ENCODE measurements around the gene SLC4A3. TPM values are rescaled to one million over a fixed set of nuclear protein-coding genes. Genes with fewer than 3 reads are reported as not detected.
A peak's percentile ranks its signal among the peaks of the same experiment; 100 is the strongest.

Gene SLC4A3
- total RNA-seq, 2 experiments from 2014 or later = 0.16 to 0.20 TPM

DNA sequence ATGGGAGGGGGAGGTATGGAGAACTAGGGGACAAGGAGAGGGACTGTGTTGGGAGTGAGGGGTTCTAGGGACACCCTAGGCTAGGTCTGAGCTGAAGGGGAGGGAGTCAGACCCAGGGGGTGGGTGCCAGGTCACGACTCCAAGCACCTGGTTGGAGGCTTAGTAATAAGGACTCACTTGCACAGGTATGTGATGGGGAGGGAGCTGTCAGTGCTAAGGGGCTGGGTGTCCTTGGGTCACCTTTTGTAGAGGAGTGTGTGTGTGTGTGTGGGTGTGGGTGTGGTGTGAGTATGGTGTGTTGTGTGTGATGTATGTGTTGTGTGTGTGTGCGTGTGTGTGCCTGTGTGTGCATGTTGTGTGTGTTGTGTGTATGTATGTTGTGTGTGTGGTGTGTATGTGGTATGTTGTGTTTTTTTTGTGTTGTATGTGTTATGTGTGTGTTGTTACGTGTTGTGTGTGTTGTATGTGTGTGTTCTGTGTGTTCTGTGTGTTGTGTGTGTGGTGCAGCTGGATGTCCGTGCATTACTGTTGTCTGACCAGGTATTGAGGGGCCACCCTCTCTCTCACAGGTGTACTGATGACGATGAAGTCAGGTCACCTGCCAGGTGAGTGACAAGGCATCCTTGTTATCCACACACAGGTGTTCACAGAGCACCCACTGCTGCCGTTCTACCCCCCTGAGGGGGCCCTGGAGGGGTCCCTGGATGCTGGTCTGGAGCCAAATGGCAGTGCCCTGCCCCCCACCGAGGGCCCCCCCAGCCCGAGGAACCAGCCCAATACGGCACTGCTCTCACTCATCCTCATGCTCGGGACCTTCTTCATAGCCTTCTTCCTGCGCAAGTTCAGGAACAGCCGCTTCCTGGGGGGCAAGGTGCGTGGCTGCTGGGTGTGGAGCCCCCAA lies 9.8 kb downstream of the SLC4A3 start:
- TF ChIP-seq, protein P1, sequence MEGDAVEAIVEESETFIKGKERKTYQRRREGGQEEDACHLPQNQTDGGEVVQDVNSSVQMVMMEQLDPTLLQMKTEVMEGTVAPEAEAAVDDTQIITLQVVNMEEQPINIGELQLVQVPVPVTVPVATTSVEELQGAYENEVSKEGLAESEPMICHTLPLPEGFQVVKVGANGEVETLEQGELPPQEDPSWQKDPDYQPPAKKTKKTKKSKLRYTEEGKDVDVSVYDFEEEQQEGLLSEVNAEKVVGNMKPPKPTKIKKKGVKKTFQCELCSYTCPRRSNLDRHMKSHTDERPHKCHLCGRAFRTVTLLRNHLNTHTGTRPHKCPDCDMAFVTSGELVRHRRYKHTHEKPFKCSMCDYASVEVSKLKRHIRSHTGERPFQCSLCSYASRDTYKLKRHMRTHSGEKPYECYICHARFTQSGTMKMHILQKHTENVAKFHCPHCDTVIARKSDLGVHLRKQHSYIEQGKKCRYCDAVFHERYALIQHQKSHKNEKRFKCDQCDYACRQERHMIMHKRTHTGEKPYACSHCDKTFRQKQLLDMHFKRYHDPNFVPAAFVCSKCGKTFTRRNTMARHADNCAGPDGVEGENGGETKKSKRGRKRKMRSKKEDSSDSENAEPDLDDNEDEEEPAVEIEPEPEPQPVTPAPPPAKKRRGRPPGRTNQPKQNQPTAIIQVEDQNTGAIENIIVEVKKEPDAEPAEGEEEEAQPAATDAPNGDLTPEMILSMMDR (IDR thresholded peaks at IDR 0.05) = no peak
- ATAC-seq (ENCODE audit: poor library complexity) (no peak), DNase-seq (no peak)
- peaks cover 15% of the 10 kb centered on the region for H3K27me3 Mint-ChIP-seq
- peaks cover 0 to 5% of the 10 kb centered on the region in 2 experiments for H3K9me3 ChIP-seq (ENCODE audit: control insufficient read depth in 1 of 2, insufficient read depth in 1 of 2, low read length in 2 of 2)
- no peak overlapping the region for H3K27ac Mint-ChIP-seq
- H3K4me3 ChIP-seq (ENCODE audit: low read length) = no peak overlapping the region
- ChIA-PET CTCF (no interaction called here), POLR2A (no interaction called here)
- H3K27me3 ChIP-seq (ENCODE audit: control insufficient read depth in 1 of 2, insufficient read depth in 2 of 2, low read length in 2 of 2) = peaks cover 0 to 5% of the 10 kb centered on the region in 2 experiments
- no peaks in the 10 kb centered on the region for H3K9me3 Mint-ChIP-seq
- H3K27ac ChIP-seq (ENCODE audit: low read depth in 1 of 2, low read length in 2 of 2) = no peak overlapping the region
- H3K36me3 ChIP-seq (ENCODE audit: insufficient read depth, low read length) = no peaks in the 10 kb centered on the region
- no peak overlapping the region for H3K4me3 Mint-ChIP-seq
- intact Hi-C loops (cut with DNase I, micrococcal nuclease) = no loop called here
- H3K4me1 ChIP-seq (ENCODE audit: insufficient read depth, low read length) = peaks cover 3% of the 10 kb centered on the region
- no peaks in the 10 kb centered on the region for H3K36me3 Mint-ChIP-seq (ENCODE audit: low read depth)
- H3K4me1 Mint-ChIP-seq (ENCODE audit: low read depth) = no peaks in the 10 kb centered on the region

DNA sequence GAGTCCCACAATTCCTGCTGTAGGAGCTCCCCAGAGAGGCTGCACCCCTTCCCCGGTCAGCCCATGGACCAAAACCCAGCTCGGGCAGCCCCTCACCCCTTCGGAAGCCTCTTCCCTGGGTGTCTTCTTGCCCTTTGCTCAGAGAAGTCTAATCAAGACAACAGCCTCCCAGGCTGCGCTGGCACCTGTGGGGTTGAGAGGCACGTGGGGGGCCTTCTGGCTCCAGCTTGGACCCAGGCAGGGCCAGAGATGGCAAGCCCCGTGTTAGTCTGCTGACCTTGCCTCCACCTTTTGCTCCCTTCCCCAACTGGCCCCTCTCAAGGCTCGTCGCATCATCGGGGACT lies 10.4 kb downstream of the SLC4A3 start:
- H3K36me3 Mint-ChIP-seq (ENCODE audit: low read depth) = no peaks in the 10 kb centered on the region
- no peak overlapping the region for H3K4me3 Mint-ChIP-seq
- Histone ChIP-seq H3K4me1 (ENCODE audit: insufficient read depth, low read length) (peaks cover 9% of the 10 kb centered on the region), H3K4me3 (ENCODE audit: low read length) (no peak overlapping the region), H3K36me3 (ENCODE audit: insufficient read depth, low read length) (no peaks in the 10 kb centered on the region), H3K27me3 (ENCODE audit: control insufficient read depth in 1 of 2, insufficient read depth in 2 of 2, low read length in 2 of 2) (peaks cover 0 to 5% of the 10 kb centered on the region in 2 experiments), H3K9me3 (ENCODE audit: control insufficient read depth in 1 of 2, insufficient read depth in 1 of 2, low read length in 2 of 2) (peaks cover 0 to 3% of the 10 kb centered on the region in 2 experiments), H3K27ac (ENCODE audit: low read depth in 1 of 2, low read length in 2 of 2) (no peak overlapping the region)
- no peak overlapping the region for H3K27ac Mint-ChIP-seq
- ChIA-PET POLR2A (no interaction called here), CTCF (no interaction called here)
- no peaks in the 10 kb centered on the region for H3K9me3 Mint-ChIP-seq
- H3K27me3 Mint-ChIP-seq = peaks cover 22% of the 10 kb centered on the region
- intact Hi-C loops (cut with DNase I, micrococcal nuclease) = no loop called here
- no peak for ATAC-seq (ENCODE audit: poor library complexity)
- peaks cover 6% of the 10 kb centered on the region for H3K4me1 Mint-ChIP-seq (ENCODE audit: low read depth)
- DNase-seq = no peak
- TF ChIP-seq, protein P1 (IDR thresholded peaks at IDR 0.05) = no peak

DNA sequence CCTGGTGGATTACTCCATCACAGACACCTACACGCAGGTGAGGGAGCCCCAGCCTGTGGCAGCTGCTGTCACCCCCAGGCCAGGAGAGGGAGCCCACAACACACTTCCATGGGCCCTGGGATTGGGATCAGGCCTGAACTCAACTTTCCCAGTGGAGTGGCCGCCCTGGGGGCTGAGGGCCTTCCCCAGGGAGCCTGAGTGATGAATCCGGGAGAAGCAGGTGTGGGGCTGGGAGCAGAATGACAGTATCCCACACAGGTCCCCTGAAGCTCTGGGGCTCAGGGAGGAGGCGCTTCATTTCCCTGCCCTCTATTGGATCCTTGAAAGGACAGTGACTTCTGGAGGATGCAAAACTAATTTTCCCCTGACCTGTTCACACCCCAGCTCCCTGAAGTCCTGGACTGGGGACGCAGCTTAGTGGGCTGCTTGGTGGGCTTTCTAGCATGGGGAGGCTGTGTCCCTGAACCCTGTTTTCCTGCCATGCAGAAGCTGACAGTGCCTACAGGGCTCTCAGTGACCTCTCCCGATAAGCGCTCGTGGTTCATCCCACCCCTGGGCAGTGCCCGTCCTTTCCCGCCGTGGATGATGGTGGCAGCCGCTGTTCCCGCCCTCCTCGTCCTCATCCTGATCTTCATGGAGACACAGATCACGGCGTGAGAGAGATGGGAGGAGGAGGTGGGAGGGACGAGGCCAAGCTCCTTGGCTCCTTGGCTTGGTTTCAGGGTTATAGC lies 11.0 kb downstream of the SLC4A3 start:
- Mint-ChIP-seq H3K4me1 (ENCODE audit: low read depth) (peaks cover 6% of the 10 kb centered on the region), H3K4me3 (no peak overlapping the region), H3K27me3 (peaks cover 22% of the 10 kb centered on the region), H3K36me3 (ENCODE audit: low read depth) (no peaks in the 10 kb centered on the region), H3K27ac (no peak overlapping the region), H3K9me3 (no peaks in the 10 kb centered on the region)
- no peak overlapping the region for H3K4me3 ChIP-seq (ENCODE audit: low read length)
- H3K27me3 ChIP-seq (ENCODE audit: control insufficient read depth in 1 of 2, insufficient read depth in 2 of 2, low read length in 2 of 2) = peaks cover 5% of the 10 kb centered on the region in 2 experiments
- no peak overlapping the region for H3K27ac ChIP-seq (ENCODE audit: low read depth in 1 of 2, low read length in 2 of 2)
- ChIA-PET CTCF (no interaction called here), POLR2A (no interaction called here)
- intact Hi-C loops (cut with DNase I, micrococcal nuclease) = no loop called here
- H3K4me1 ChIP-seq (ENCODE audit: insufficient read depth, low read length) = peaks cover 13% of the 10 kb centered on the region
- DNase-seq (peak in 1 of 14 experiments; percentile 29), ATAC-seq (ENCODE audit: poor library complexity) (no peak)
- TF ChIP-seq, protein P1 (IDR thresholded peaks at IDR 0.05) = no peak
- peaks cover 0 to 3% of the 10 kb centered on the region in 2 experiments for H3K9me3 ChIP-seq (ENCODE audit: control insufficient read depth in 1 of 2, insufficient read depth in 1 of 2, low read length in 2 of 2)
- H3K36me3 ChIP-seq (ENCODE audit: insufficient read depth, low read length) = no peaks in the 10 kb centered on the region

Data from CD4-positive, alpha-beta T cell (primary cell).